ENCODE data around the gene AASS. TPM values are rescaled to one million over a fixed set of nuclear protein-coding genes. Genes with fewer than 3 reads are reported as not detected.
A peak's percentile ranks its signal among the peaks of the same experiment; 100 is the strongest.

Gene AASS
- total and polyA plus RNA-seq, 2 of the 8 experiments (the other 6 are each of a cell fraction or from before 2014, with no cell fraction given): 203 to 394 TPM

DNA sequence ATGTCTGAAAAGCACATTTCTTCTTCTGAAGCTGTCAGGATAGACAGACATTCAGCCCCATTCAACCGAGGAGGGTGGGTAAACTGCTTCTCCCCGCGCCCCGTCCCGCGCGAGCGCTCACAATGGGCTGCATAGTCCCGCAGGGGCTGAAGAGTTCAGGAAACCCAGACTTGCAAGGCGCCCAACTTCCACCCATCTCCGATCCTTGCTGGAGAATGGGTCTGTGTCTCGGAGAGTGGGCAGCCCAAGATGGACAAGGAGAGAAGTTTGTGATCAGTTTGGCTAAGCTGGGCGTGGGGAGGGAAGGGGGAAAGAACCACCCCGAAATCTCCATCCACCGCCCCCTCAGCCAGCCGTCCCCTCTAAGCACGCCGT, 686 bp downstream of the AASS start:
- H4K8ac ChIP-seq (ENCODE audit: extremely low read depth, insufficient read depth, low read length): peak overlapping the region; percentile 7; the same call in 1 of the 2 replicates
- 3% methylated on average over 17 of the region's 18 CpGs; no CpG with 5 or more reads in 1 of the 2 experiments for WGBS, 2 experiments (ENCODE audit: extremely low coverage in 1 of 2, insufficient coverage in 1 of 2, insufficient read length in 1 of 2, insufficient replicate concordance in 2 of 2, low coverage in 1 of 2, low lambda C conversion rate in 2 of 2, missing lambda C conversion rate in 1 of 2)
- H4K5ac ChIP-seq (ENCODE audit: insufficient read length, low read depth, low read length): peak overlapping the region; percentile 27
- ChIA-PET CTCF (ENCODE audit: partially characterized antibody) (interaction anchor here (1.6 kb wide), 1 partner anchor 157 kb away, joined by 4 read pairs; no protein-coding TSS in a partner anchor), POLR2A (ENCODE audit: partially characterized antibody) (interaction anchor here (0.6 to 2.6 kb wide), 10 partner anchors 7 to 266 kb away, joined by 3 to 18 read pairs (median 6); no protein-coding TSS in a partner anchor)
- peaks cover 4 to 22% (median 13%) of the 10 kb centered on the region in 4 experiments; a peak in 6 of 7 replicates for H3K4me1 ChIP-seq (replicated peaks in 1 of 4; ENCODE audit: control insufficient read depth in 3 of 4, insufficient read depth in 4 of 4, low read length in 3 of 4)
- H3K79me2 ChIP-seq (ENCODE audit: control insufficient read depth in 1 of 2, insufficient read depth in 2 of 2, low read length in 2 of 2): peaks cover 61 to 96% of the 10 kb centered on the region in 2 experiments
- H2BK20ac ChIP-seq (ENCODE audit: low read length): no peak overlapping the region
- no peak overlapping the region for H3K14ac ChIP-seq (ENCODE audit: insufficient read length)
- no peak for TF ChIP-seq BACH1 (IDR thresholded peaks at IDR 0.05; ENCODE audit: low read length)
- no peak for TF ChIP-seq EZH2 (IDR thresholded peaks at IDR 0.05; ENCODE audit: low read depth, low read length, severe bottlenecking)
- TF ChIP-seq CBX8 (IDR thresholded peaks at IDR 0.05; ENCODE audit: borderline replicate concordance, low read depth, low read length): no peak
- no peak for TF ChIP-seq GTF2F1 (IDR thresholded peaks at IDR 0.05; ENCODE audit: borderline replicate concordance, low read depth, low read length)
- TF ChIP-seq EP300 (IDR thresholded peaks at IDR 0.05; ENCODE audit: borderline replicate concordance in 1 of 2, low read depth in 2 of 2, low read length in 2 of 2): no peak
- no peak for TF ChIP-seq TCF12 (IDR thresholded peaks at IDR 0.05; ENCODE audit: low read depth, low read length)
- TF ChIP-seq RXRA (IDR thresholded peaks at IDR 0.05; ENCODE audit: insufficient read depth, low read depth, low read length): no peak
- TF ChIP-seq CTCF (IDR thresholded peaks at IDR 0.05; ENCODE audit: control extremely low read depth in 1 of 3, insufficient read depth in 1 of 3, low read depth in 1 of 3, low read length in 3 of 3): no peak
- H3K9me3 ChIP-seq (ENCODE audit: insufficient read depth in 2 of 2, low read depth in 1 of 2, low read length in 1 of 2): no peaks in the 10 kb centered on the region
- no peak overlapping the region for H2BK15ac ChIP-seq (ENCODE audit: low read length)
- H2BK12ac ChIP-seq (ENCODE audit: low read depth, low read length): no peak overlapping the region
- H3K9ac ChIP-seq (replicated peaks in 1 of 4; ENCODE audit: extremely low read depth in 1 of 4, low read depth in 3 of 4, low read length in 3 of 4): peak overlapping the region; percentile 80 to 88 (median 84)
- no peak overlapping the region for H4K91ac ChIP-seq (replicated peaks; ENCODE audit: insufficient read length, low read length)
- peak overlapping the region; percentile 85 for H3K27ac ChIP-seq (ENCODE audit: low read depth, low read length)
- peak overlapping the region; percentile 75 to 83 for H3K4me2 ChIP-seq (ENCODE audit: insufficient read depth in 1 of 2, low read depth in 2 of 2, low read length in 2 of 2)
- peak overlapping the region; percentile 84 for H3K18ac ChIP-seq (ENCODE audit: extremely low read depth, low read length)
- peaks cover 12% of the 10 kb centered on the region for H3K23me2 ChIP-seq (ENCODE audit: low read depth, low read length)
- peak overlapping the region; percentile 90 for H2BK5ac ChIP-seq (ENCODE audit: low read depth, low read length)
- FAIRE-seq: no peak
- no peak overlapping the region for H3K23ac ChIP-seq (ENCODE audit: insufficient read length)
- H3K36me3 ChIP-seq (ENCODE audit: control insufficient read depth in 2 of 4, insufficient read depth in 4 of 4, low read length in 3 of 4): peaks cover 0 to 44% (median 7%) of the 10 kb centered on the region in 4 experiments; a peak in 3 of 8 replicates
- peak overlapping the region; percentile 27 for H3K56ac ChIP-seq (replicated peaks; ENCODE audit: insufficient read length, low read depth, low read length)
- H3K4ac ChIP-seq (replicated peaks; ENCODE audit: insufficient read length, low read depth, low read length): peak overlapping the region; percentile 24
- no peaks in the 10 kb centered on the region; the same call in 1 of the 2 replicates for H3K79me1 ChIP-seq (ENCODE audit: low read depth, low read length)
- H2AK5ac ChIP-seq (ENCODE audit: low read depth, low read length): no peak overlapping the region
- H3K27me3 ChIP-seq (replicated peaks in 1 of 4; ENCODE audit: control insufficient read depth in 3 of 4, extremely low read depth in 1 of 4, insufficient read depth in 3 of 4, low read length in 3 of 4): no peaks in the 10 kb centered on the region
- peak overlapping the region; percentile 86 to 98 (median 95) for H3K4me3 ChIP-seq (ENCODE audit: extremely low read depth in 1 of 4, insufficient read depth in 2 of 4, low read depth in 3 of 4, low read length in 4 of 4)
- no peak for DNase-seq (ENCODE audit: low read depth in 1 of 2, low spot score in 2 of 2)
- peaks cover 19 to 26% of the 10 kb centered on the region in 2 experiments for H4K20me1 ChIP-seq (replicated peaks in 1 of 2; ENCODE audit: control insufficient read depth in 1 of 2, insufficient read depth in 2 of 2, low read length in 2 of 2)
- no peak overlapping the region for H2BK120ac ChIP-seq (replicated peaks; ENCODE audit: low read depth, low read length)
- H2AFZ ChIP-seq (ENCODE audit: low read length): no peak overlapping the region

Measured in H1 (cell line).